Fibroblast of lung (primary cell): ENCODE results near the gene FRS3. TPM values are rescaled to one million over a fixed set of nuclear protein-coding genes. Genes with fewer than 3 reads are reported as not detected.
A peak's percentile ranks its signal among the peaks of the same experiment; 100 is the strongest.

Source experiments
- DNase-seq, 2 donors: peaks; one replicate each; pipeline versions ENCODE4 v3.0.0 to v3.0.0-alpha.2; 2010; ENCODE audit warnings: low read depth in 2 of 2
- H2AFZ ChIP-seq: 2 replicates; pipeline ENCODE4 v1.5.1; 2012; ENCODE audit warnings: low read length, control low read depth, inconsistent platforms
- H3K27ac ChIP-seq: 2 replicates; pipeline ENCODE4 v1.5.1; 2011; ENCODE audit warnings: low read length, control low read depth; ENCODE audit not compliant: insufficient read depth
- H3K27me3 ChIP-seq: 2 replicates; pipeline ENCODE4 v1.5.1; 2011; ENCODE audit warnings: mild to moderate bottlenecking, low read length; ENCODE audit not compliant: control insufficient read depth, insufficient read depth
- H3K36me3 ChIP-seq: 2 replicates; pipeline ENCODE4 v1.5.1; 2011; ENCODE audit warnings: low read length; ENCODE audit not compliant: control insufficient read depth, insufficient read depth
- H3K4me1 ChIP-seq: 2 replicates; pipeline ENCODE4 v1.5.1; 2011; ENCODE audit warnings: low read length; ENCODE audit not compliant: control insufficient read depth, insufficient read depth; ENCODE audit errors: extremely low read depth
- H3K4me2 ChIP-seq: 2 replicates; pipeline ENCODE4 v1.5.1; 2011; ENCODE audit warnings: low read length, control low read depth; ENCODE audit not compliant: insufficient read depth; ENCODE audit errors: extremely low read depth
- H3K4me3 ChIP-seq, 4 experiments: fragments of 200-600 bp in 1 of 4; sonication (generic) in 1 of 4; replicated peaks in 1 of 4; 2 replicates each; pipeline ENCODE4 v1.5.1; 2011 to 2016; ENCODE audit warnings: low read length in 4 of 4, low read depth in 3 of 4, mild to moderate bottlenecking in 3 of 4, control low read depth in 2 of 4, inconsistent platforms in 1 of 4, mixed read lengths in 1 of 4; ENCODE audit not compliant: insufficient read depth in 1 of 4; ENCODE audit errors: control extremely low read depth in 1 of 4
- H3K79me2 ChIP-seq: 2 replicates; pipeline ENCODE4 v1.5.1; 2012; ENCODE audit warnings: mild to moderate bottlenecking, low read length, inconsistent platforms; ENCODE audit not compliant: control insufficient read depth, insufficient read depth
- H3K9ac ChIP-seq: 2 replicates; pipeline ENCODE4 v1.5.1; 2011; ENCODE audit warnings: mild to moderate bottlenecking, low read length, control low read depth; ENCODE audit not compliant: insufficient read depth
- H3K9me3 ChIP-seq: 2 replicates; pipeline ENCODE4 v1.5.1; 2012; ENCODE audit warnings: low read depth, low read length; ENCODE audit not compliant: control insufficient read depth, insufficient read depth
- H4K20me1 ChIP-seq: 2 replicates; pipeline ENCODE4 v1.5.1; 2011; ENCODE audit warnings: low read length; ENCODE audit not compliant: control insufficient read depth, insufficient read depth; ENCODE audit errors: extremely low read depth
- EZH2 ChIP-seq: IDR thresholded peaks from 2 replicates; pipeline ENCODE4 v1.5.1; 2012; ENCODE audit warnings: low read length, control low read depth, mild to moderate bottlenecking; ENCODE audit errors: missing control alignments
- polyA plus RNA-seq, 2 donors: library from polyadenylated mRNA; depleted of rRNA in 1 of 2; stranded (reverse) in 1 of 2; unstranded in 1 of 2; fragments of >200 nt; gene quantifications; 2 replicates each; pipeline ENCODE4 v1.2.1, GENCODE V29; 2011 to 2012; ENCODE audit warnings: missing spikeins in 1 of 2
- total RNA-seq: library from RNA; depleted of rRNA; stranded (reverse); fragments of >200 nt; gene quantifications from 2 replicates; pipeline ENCODE4 v1.2.1, GENCODE V29; 2014
- TF ChIP-seq, protein P1 (sequence below), 2 donors: IDR thresholded peaks in 1 of 2; conservative IDR thresholded peaks in 1 of 2; 1 replicate in 1 of 2; 2 replicates in 1 of 2; pipeline ENCODE4 v1.5.1; 2011 to 2012; ENCODE audit warnings: low read length in 2 of 2, control low read depth in 1 of 2, inconsistent platforms in 1 of 2, low read depth in 1 of 2, mild to moderate bottlenecking in 1 of 2

FRS3 gene
- total and polyA plus RNA-seq, 2 donors (not counting 1 experiment from before 2014, with no cell fraction given): 1.8 to 2.4 TPM

- no peak overlapping the region for H3K27ac ChIP-seq
- TF ChIP-seq, protein P1, sequence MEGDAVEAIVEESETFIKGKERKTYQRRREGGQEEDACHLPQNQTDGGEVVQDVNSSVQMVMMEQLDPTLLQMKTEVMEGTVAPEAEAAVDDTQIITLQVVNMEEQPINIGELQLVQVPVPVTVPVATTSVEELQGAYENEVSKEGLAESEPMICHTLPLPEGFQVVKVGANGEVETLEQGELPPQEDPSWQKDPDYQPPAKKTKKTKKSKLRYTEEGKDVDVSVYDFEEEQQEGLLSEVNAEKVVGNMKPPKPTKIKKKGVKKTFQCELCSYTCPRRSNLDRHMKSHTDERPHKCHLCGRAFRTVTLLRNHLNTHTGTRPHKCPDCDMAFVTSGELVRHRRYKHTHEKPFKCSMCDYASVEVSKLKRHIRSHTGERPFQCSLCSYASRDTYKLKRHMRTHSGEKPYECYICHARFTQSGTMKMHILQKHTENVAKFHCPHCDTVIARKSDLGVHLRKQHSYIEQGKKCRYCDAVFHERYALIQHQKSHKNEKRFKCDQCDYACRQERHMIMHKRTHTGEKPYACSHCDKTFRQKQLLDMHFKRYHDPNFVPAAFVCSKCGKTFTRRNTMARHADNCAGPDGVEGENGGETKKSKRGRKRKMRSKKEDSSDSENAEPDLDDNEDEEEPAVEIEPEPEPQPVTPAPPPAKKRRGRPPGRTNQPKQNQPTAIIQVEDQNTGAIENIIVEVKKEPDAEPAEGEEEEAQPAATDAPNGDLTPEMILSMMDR (conservative IDR thresholded peaks at IDR 0.05 in 1 of 2, IDR thresholded peaks at IDR 0.05 in 1 of 2; ENCODE audit: low read depth in 1 of 2, low read length in 2 of 2): peak in 1 of 2 donors; percentile 3
- no peak for TF ChIP-seq EZH2
- H3K4me1 ChIP-seq: peaks cover 5% of the 10 kb centered on the region
- no peaks in the 10 kb centered on the region for H3K79me2 ChIP-seq
- H3K9me3 ChIP-seq: no peaks in the 10 kb centered on the region
- H3K27me3 ChIP-seq: no peaks in the 10 kb centered on the region
- H3K4me3 ChIP-seq: no peak overlapping the region
- DNase-seq: no peak
- H4K20me1 ChIP-seq: no peaks in the 10 kb centered on the region
- H2AFZ ChIP-seq: no peak overlapping the region
- H3K36me3 ChIP-seq: no peaks in the 10 kb centered on the region
- no peak overlapping the region for H3K9ac ChIP-seq
- H3K4me2 ChIP-seq: no peak overlapping the region
These were observed 54.9 kb downstream of the FRS3 start for GRCh38 chr6:41724586-41725501.

GRCh38 chr6:41724228-41724580 is 55.5 kb downstream of the FRS3 start:
- Histone ChIP-seq H3K79me2 (no peaks in the 10 kb centered on the region), H3K4me1 (peaks cover 5% of the 10 kb centered on the region), H3K4me2 (no peak overlapping the region), H2AFZ (no peak overlapping the region), H3K36me3 (no peaks in the 10 kb centered on the region), H3K27me3 (no peaks in the 10 kb centered on the region), H3K4me3 (no peak overlapping the region), H3K9ac (no peak overlapping the region), H4K20me1 (no peaks in the 10 kb centered on the region), H3K9me3 (no peaks in the 10 kb centered on the region), H3K27ac (no peak overlapping the region)
- no peak for TF ChIP-seq EZH2
- no peak for DNase-seq

GRCh38 chr6:41723530-41724227 is 56.0 kb downstream of the FRS3 start:
- Histone ChIP-seq H3K4me3 (peak overlapping the region in 1 of 4 experiments; percentile 12), H3K27ac (no peak overlapping the region), H3K9ac (no peak overlapping the region)

More at GRCh38 chr6:41723530-41724227, 56.0 kb downstream of the FRS3 start:
- Histone ChIP-seq H3K4me2 (no peak overlapping the region), H3K4me1 (peaks cover 5% of the 10 kb centered on the region), H3K9me3 (no peaks in the 10 kb centered on the region), H3K36me3 (no peaks in the 10 kb centered on the region), H3K27me3 (no peaks in the 10 kb centered on the region), H4K20me1 (no peaks in the 10 kb centered on the region), H3K79me2 (no peaks in the 10 kb centered on the region), H2AFZ (no peak overlapping the region)
- peak; percentile 89 for DNase-seq
- TF ChIP-seq, protein P1 (conservative IDR thresholded peaks at IDR 0.05 in 1 of 2, IDR thresholded peaks at IDR 0.05 in 1 of 2; ENCODE audit: low read depth in 1 of 2, low read length in 2 of 2): no peak
- no peak for TF ChIP-seq EZH2
